Astrocyte of the spinal cord (primary cell): ENCODE measurements around the gene CXCL12.

Experiments used
- DNase-seq: peaks from one replicate; pipeline ENCODE4 v3.0.0; 2011; ENCODE audit warnings: low read depth, low spot score
- H3K4me3 ChIP-seq: 2 replicates; pipeline ENCODE4 v1.5.1; 2011; ENCODE audit warnings: low read depth, mild to moderate bottlenecking, low read length, moderate library complexity
- in situ Hi-C: cut with HindIII; loops from 2 replicates; pipeline ENCODE4 v1.10.0; 2017; ENCODE audit warnings: low sequenced_read_pairs
- TF ChIP-seq, protein P1 (sequence below): IDR thresholded peaks from 2 replicates; pipeline ENCODE4 v1.5.1; 2012; ENCODE audit warnings: low read depth, mild to moderate bottlenecking, low read length, inconsistent platforms

Gene CXCL12

DNA sequence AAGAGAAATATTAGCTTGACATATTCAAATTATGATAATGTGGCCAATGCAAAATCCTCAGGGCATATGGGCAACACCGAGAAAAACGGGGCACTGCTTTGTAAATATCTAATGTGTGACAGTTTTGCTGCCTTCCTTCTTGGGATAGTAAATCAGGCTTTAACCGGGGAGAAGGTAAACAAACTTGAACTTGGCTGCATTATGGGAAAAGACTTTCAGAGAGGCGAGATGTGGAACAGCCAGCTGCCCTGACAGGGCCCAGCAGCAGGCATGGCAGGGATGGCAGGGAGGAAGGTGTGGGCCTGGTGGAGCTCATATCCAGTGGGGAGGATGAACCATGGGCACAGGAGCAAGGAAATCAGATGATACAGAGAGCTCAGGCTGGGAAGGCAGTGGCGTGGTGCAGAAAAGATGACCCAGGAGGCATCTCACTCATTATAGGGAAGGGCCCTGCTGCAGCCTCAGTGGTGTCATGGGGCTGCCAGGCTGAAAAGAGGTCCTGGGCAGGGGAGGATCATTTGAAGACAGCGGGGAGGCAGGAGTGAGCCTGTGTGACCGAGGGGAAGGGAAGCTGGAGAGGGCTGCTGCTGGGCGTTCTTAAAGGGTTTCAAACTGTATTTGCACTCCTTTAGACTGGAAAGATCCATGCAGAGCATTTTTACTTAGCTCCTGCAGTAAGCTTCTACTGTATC is 26.7 kb downstream of the CXCL12 start:
- TF ChIP-seq, protein P1, sequence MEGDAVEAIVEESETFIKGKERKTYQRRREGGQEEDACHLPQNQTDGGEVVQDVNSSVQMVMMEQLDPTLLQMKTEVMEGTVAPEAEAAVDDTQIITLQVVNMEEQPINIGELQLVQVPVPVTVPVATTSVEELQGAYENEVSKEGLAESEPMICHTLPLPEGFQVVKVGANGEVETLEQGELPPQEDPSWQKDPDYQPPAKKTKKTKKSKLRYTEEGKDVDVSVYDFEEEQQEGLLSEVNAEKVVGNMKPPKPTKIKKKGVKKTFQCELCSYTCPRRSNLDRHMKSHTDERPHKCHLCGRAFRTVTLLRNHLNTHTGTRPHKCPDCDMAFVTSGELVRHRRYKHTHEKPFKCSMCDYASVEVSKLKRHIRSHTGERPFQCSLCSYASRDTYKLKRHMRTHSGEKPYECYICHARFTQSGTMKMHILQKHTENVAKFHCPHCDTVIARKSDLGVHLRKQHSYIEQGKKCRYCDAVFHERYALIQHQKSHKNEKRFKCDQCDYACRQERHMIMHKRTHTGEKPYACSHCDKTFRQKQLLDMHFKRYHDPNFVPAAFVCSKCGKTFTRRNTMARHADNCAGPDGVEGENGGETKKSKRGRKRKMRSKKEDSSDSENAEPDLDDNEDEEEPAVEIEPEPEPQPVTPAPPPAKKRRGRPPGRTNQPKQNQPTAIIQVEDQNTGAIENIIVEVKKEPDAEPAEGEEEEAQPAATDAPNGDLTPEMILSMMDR = no peak
- H3K4me3 ChIP-seq = no peak overlapping the region
- no peak for DNase-seq
- in situ Hi-C loops = no loop called here

DNA sequence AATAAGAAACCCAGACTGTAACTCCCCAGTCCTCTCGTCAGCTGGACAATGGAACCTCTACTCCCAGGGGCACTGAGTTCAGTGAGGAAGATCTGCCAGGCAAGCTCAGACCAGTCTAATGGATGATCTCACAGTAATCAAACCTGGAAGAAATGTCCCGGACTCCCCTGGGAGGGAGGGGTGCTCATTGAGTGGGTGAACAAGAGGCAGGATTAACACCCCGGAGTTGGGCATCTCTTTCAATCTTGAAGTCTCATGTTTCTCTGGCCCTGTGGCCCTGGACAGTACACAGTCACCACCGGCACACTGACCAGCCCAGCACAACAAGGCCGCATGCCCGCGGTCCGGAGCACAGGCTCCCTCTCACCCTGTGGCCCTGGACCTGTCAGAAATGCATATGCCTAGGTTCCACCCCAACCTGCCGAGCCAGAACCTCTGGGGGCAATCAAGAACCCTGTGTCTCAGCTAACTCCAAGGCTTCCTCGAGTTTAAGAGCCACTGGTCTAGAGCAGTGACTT is 27.8 kb downstream of the CXCL12 start:
- no peak for DNase-seq
- H3K4me3 ChIP-seq = no peak overlapping the region
- TF ChIP-seq, protein P1 = no peak
- in situ Hi-C loops = no loop called here

DNA sequence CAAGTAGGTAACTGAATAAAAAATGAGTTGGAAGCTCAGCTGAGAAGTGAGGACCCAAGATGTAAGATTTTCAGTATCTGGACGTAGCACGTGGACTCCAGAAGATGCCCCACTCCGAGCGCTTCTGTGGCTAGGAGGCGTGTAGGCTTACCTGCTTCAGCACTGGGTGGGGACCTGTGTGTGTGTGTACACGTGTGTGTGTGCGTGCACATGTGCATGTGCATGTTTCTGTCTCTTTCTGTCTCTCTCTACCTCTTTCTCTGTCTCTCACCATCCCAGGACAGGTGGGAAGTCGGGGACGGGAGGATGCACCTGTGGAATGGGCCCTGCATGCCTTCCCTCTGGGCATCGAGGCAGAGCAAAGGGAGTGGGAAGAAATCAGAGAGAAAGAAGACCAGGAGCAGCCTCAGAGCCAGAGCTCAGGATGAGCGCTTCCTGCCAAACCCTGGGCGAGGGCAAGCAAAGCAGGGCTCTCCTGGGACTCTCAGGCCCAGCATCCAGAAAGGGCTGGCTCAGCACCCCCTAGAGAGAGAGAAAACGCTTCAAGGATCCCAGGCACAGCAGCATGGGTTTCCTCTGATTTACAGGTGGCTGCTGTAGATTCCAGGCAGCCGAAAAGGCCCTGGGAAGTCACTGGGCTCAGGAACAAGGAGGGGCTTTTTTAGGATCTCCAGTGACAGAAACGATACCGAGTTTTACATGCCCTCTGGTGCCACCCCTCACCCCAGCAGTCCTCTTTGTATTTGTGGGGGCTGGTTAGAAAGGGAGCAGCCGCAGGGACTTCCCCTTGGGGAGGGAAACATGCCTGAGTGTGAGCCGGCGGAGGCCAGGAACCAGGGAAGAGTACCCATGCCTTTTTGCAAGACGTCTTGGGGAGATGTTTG is 28.5 kb downstream of the CXCL12 start:
- no peak overlapping the region for H3K4me3 ChIP-seq
- in situ Hi-C loops = no loop called here
- DNase-seq = no peak

DNA sequence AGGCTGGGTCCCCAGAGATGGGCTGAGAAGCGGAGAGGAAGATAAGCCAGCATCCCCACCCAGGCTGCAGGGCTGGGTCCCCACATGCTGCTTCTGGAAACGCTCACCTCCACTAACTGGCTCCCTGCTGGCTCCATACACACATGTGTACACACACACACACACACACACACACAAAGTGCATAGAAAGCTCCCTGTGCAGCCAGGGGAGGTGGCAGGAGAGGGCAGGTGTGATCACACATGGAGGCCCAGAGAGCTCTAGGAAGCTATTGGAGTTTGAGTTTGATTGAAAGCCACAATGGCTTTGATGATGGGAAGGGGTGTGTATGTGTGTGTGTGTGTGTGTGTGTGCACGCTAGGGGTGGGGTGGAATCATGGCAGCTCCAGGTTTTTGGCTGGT is 29.3 kb downstream of the CXCL12 start:
- in situ Hi-C loops = no loop called here
- no peak for DNase-seq
- TF ChIP-seq, protein P1 = no peak
- H3K4me3 ChIP-seq = no peak overlapping the region

More for the DNA sequence above, 28.5 kb downstream of the CXCL12 start:
- TF ChIP-seq, protein P1 = no peak

DNA sequence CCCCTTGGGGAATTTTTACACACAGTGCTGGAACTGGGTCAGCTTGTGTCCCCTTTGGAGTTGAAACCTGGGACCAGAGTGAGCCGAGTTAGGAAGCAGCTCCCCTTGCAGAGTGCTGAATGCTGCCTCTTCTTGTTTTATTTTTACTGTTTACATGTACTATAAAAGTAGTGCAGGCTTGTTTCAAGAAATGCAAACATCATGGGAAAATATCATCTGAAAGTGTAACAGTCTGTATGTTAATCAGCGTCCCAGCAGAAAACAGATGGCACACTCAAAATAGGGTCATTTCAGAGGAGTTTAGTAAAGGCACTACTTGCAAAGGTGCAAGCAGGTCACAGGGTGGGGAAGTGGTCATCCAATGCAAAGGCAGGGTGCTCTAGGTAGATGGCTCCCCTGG is 30.1 kb downstream of the CXCL12 start:
- TF ChIP-seq, protein P1 = no peak
- no peak overlapping the region for H3K4me3 ChIP-seq
- in situ Hi-C loops = no loop called here
- no peak for DNase-seq

DNA sequence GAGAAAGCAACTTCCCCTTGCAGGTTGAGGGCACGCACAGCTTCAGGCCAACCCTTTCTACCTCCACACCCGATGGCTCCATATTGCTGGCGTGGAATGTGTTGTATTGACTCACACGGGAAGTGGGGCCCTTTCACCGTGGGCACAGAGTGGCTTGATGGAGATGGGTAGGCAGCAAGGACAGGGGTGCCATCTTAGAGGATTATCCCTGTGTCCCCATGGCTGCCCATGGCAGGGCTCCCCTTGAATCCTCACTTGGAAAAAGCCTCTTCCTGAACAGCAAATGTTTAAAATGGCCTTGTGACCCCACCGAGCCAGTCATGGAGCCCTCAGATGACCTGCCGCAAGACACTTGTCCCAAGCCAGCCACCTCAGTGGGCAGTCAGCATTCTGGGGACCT is 31.2 kb downstream of the CXCL12 start:
- no peak overlapping the region for H3K4me3 ChIP-seq
- TF ChIP-seq, protein P1 = no peak
- DNase-seq = no peak
- in situ Hi-C loops = no loop called here
